H1 (cell line): ENCODE data around the gene LRRC49. TPM values are rescaled to one million over a fixed set of nuclear protein-coding genes. Genes with fewer than 3 reads are reported as not detected.

ENCODE experiments used
- CHD2 ChIP-seq: IDR thresholded peaks from 2 replicates; pipeline ENCODE4 v1.6.1; 2012; ENCODE audit warnings: low read length, improper control_type of control experiment
- MAX ChIP-seq: IDR thresholded peaks from 2 replicates; pipeline ENCODE4 v1.6.1; 2012; ENCODE audit warnings: inconsistent platforms
- TBP ChIP-seq: IDR thresholded peaks from 2 replicates; pipeline ENCODE4 v1.6.1; 2011; ENCODE audit warnings: low read depth, low read length, improper control_type of control experiment
- TCF12 ChIP-seq: IDR thresholded peaks from 2 replicates; pipeline ENCODE4 v1.6.1; 2011; ENCODE audit warnings: low read depth, mild to moderate bottlenecking, low read length
- polyA plus RNA-seq, 7 experiments: library from polyadenylated mRNA; depleted of rRNA in 3 of 7; stranded (reverse) in 5 of 7; unstranded in 2 of 7; fragments of >200 nt in 5 of 7; fragments of 200-250 nt in 2 of 7; gene quantifications; 1 replicate in 5 of 7; 2 replicates in 1 of 7; 4 replicates in 1 of 7; pipeline versions ENCODE4 v1.2.1 to v1.2.3, GENCODE V29; 2011 to 2013; ENCODE audit warnings: missing spikeins in 2 of 7, mixed read lengths in 2 of 7
- total RNA-seq: library from RNA; stranded (reverse); fragmentation: NEBNext Ultra II Directional; extraction: Animal tissue kit (Norgen Biotek cat#: 25700); gene quantifications from 2 replicates; pipeline ENCODE4 v1.2.1, GENCODE V29; 2021

The LRRC49 gene
- total and polyA plus RNA-seq, 2 of the 8 experiments (the other 6 are each of a cell fraction or from before 2014, with no cell fraction given), result 5.0 to 10.4 TPM

GRCh38 chr15:70920981-70921696, 28.5 kb downstream of the LRRC49 start (continued):
- TF ChIP-seq CHD2 (no peak), MAX (no peak), TCF12 (no peak), TBP (no peak)
